Measurements from ENCODE around the gene PITPNB.

GRCh38 chr22:27873472-27873871, 45.6 kb downstream of the PITPNB start:
- TF ChIP-seq, protein P1, sequence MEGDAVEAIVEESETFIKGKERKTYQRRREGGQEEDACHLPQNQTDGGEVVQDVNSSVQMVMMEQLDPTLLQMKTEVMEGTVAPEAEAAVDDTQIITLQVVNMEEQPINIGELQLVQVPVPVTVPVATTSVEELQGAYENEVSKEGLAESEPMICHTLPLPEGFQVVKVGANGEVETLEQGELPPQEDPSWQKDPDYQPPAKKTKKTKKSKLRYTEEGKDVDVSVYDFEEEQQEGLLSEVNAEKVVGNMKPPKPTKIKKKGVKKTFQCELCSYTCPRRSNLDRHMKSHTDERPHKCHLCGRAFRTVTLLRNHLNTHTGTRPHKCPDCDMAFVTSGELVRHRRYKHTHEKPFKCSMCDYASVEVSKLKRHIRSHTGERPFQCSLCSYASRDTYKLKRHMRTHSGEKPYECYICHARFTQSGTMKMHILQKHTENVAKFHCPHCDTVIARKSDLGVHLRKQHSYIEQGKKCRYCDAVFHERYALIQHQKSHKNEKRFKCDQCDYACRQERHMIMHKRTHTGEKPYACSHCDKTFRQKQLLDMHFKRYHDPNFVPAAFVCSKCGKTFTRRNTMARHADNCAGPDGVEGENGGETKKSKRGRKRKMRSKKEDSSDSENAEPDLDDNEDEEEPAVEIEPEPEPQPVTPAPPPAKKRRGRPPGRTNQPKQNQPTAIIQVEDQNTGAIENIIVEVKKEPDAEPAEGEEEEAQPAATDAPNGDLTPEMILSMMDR (conservative IDR thresholded peaks at IDR 0.05; ENCODE audit: low read depth, low read length) = no peak
- TF ChIP-seq EZH2 (IDR thresholded peaks at IDR 0.05; ENCODE audit: borderline replicate concordance, low read depth, low read length, poor library complexity, severe bottlenecking) = no peak
